ENCODE results near the gene PLIN5.

DNA sequence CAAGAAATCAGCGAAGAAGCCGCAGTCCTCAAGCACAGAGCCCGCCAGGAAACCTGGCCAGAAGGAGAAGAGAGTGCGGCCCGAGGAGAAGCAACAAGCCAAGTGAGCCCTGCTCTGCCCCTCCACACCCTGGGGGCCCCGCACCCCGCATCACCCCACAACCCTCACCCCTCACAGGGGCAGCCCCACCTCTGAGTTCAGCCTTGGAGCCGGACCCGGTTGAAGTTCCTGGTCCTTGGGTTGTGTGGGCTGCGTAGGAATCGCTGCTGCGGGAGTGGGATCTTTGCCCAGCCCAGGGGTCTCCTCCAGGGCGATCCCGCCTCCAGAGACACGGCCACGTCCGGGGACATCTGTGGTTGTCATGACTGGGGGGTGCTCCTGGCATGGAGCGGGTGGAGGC, 38.7 kb downstream of the PLIN5 start:
- TF ChIP-seq, protein P1, sequence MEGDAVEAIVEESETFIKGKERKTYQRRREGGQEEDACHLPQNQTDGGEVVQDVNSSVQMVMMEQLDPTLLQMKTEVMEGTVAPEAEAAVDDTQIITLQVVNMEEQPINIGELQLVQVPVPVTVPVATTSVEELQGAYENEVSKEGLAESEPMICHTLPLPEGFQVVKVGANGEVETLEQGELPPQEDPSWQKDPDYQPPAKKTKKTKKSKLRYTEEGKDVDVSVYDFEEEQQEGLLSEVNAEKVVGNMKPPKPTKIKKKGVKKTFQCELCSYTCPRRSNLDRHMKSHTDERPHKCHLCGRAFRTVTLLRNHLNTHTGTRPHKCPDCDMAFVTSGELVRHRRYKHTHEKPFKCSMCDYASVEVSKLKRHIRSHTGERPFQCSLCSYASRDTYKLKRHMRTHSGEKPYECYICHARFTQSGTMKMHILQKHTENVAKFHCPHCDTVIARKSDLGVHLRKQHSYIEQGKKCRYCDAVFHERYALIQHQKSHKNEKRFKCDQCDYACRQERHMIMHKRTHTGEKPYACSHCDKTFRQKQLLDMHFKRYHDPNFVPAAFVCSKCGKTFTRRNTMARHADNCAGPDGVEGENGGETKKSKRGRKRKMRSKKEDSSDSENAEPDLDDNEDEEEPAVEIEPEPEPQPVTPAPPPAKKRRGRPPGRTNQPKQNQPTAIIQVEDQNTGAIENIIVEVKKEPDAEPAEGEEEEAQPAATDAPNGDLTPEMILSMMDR (IDR thresholded peaks at IDR 0.05 in 8 of 11, conservative IDR thresholded peaks at IDR 0.05 in 3 of 11), result no peak
- TF ChIP-seq POLR2A (IDR thresholded peaks at IDR 0.05), result no peak
- TF ChIP-seq POLR2AphosphoS5 (IDR thresholded peaks at IDR 0.05), result no peak
